Lower lobe of right lung (tissue), 2 donors: ENCODE data around the gene CS. TPM values are rescaled to one million over a fixed set of nuclear protein-coding genes. Genes with fewer than 3 reads are reported as not detected.

ENCODE experiments used
- ATAC-seq, 2 donors: fragments of 200-7000 bp; cut with Tn5 transposase; one replicate each; pipeline ENCODE4 v1.9.1; 2020 to 2022; ENCODE audit warnings: mild to moderate bottlenecking in 2 of 2, moderate library complexity in 2 of 2
- DNase-seq: peaks from one replicate; pipeline ENCODE4 v3.0.0-alpha.2; 2020
- H3K27ac ChIP-seq: fragments of 200-600 bp; one replicate; pipeline ENCODE4 v1.8.0; 2022
- H3K27me3 ChIP-seq: fragments of 200-600 bp; one replicate; pipeline ENCODE4 v1.8.0; 2022; ENCODE audit warnings: low read depth
- H3K36me3 ChIP-seq: fragments of 200-600 bp; one replicate; pipeline ENCODE4 v1.8.0; 2022; ENCODE audit warnings: mild to moderate bottlenecking
- H3K4me1 ChIP-seq: fragments of 200-600 bp; one replicate; pipeline ENCODE4 v1.8.0; 2022
- H3K4me3 ChIP-seq: fragments of 200-600 bp; one replicate; pipeline ENCODE4 v1.8.0; 2022; ENCODE audit warnings: mild to moderate bottlenecking
- H3K9me3 ChIP-seq: fragments of 200-600 bp; one replicate; pipeline ENCODE4 v1.8.0; 2022
- CTCF ChIP-seq: fragments of 200-600 bp; IDR thresholded peaks from one replicate; pipeline ENCODE4 v1.8.0; 2022; ENCODE audit warnings: antibody characterized with exemption, mild to moderate bottlenecking
- intact Hi-C: fragments of 100-400 bp; cut with DNase I; formaldehyde crosslinking; loops from one replicate; pipeline ENCODE4 v1.11.0; 2022
- total RNA-seq: library from RNA; stranded (reverse); fragmentation: NEBNext Ultra II Directional; extraction: Animal tissue kit (Norgen Biotek cat#: 25700); gene quantifications from one replicate; pipeline ENCODE4 v1.2.1, GENCODE V29; 2021
- donor health status: DM: no; HTN: yes; CAD: no; lungs with severe emphysema.

CS gene
- total RNA-seq, 1 donor from 2014 or later, result 175 TPM

GRCh38 chr12:56237552-56237951 lies 62.6 kb downstream of the CS start:
- H3K27me3 ChIP-seq, result no peaks in the 10 kb centered on the region
- no peaks in the 10 kb centered on the region for H3K9me3 ChIP-seq
- no peaks in the 10 kb centered on the region for H3K4me1 ChIP-seq
- peaks cover 41% of the 10 kb centered on the region for H3K36me3 ChIP-seq
- intact Hi-C loops, result no loop called here
- no peak overlapping the region for H3K4me3 ChIP-seq
- ATAC-seq, result no peak
- TF ChIP-seq CTCF, result no peak
- DNase-seq, result no peak
- H3K27ac ChIP-seq, result no peak overlapping the region

- intact Hi-C loops, result no loop called here
These were observed 63.1 kb downstream of the CS start for GRCh38 chr12:56236985-56237384.

GRCh38 chr12:56236091-56236490 lies 64.0 kb downstream of the CS start:
- Histone ChIP-seq H3K9me3 (no peaks in the 10 kb centered on the region), H3K4me1 (no peaks in the 10 kb centered on the region), H3K27ac (no peak overlapping the region), H3K4me3 (no peak overlapping the region), H3K36me3 (peaks cover 26% of the 10 kb centered on the region), H3K27me3 (no peaks in the 10 kb centered on the region)
- intact Hi-C loops, result no loop called here
- DNase-seq, result no peak
- ATAC-seq, result no peak
- no peak for TF ChIP-seq CTCF

More at GRCh38 chr12:56236985-56237384, 63.1 kb downstream of the CS start:
- TF ChIP-seq CTCF, result no peak
- Histone ChIP-seq H3K4me1 (no peaks in the 10 kb centered on the region), H3K27me3 (no peaks in the 10 kb centered on the region), H3K9me3 (no peaks in the 10 kb centered on the region), H3K4me3 (no peak overlapping the region), H3K27ac (no peak overlapping the region), H3K36me3 (peaks cover 35% of the 10 kb centered on the region)
- ATAC-seq (no peak), DNase-seq (no peak)

GRCh38 chr12:56234746-56235436 lies 65.2 kb downstream of the CS start:
- H3K4me1 ChIP-seq, result no peaks in the 10 kb centered on the region
- intact Hi-C loops, result no loop called here
- no peak for ATAC-seq

GRCh38 chr12:56231184-56231582 lies 68.9 kb downstream of the CS start:
- no peak overlapping the region for H3K4me3 ChIP-seq

More at GRCh38 chr12:56234746-56235436, 65.2 kb downstream of the CS start:
- peaks cover 14% of the 10 kb centered on the region for H3K36me3 ChIP-seq
- H3K9me3 ChIP-seq, result no peaks in the 10 kb centered on the region
- no peak overlapping the region for H3K27ac ChIP-seq
- no peak for DNase-seq
- no peak for TF ChIP-seq CTCF
- H3K27me3 ChIP-seq, result no peaks in the 10 kb centered on the region
- no peak overlapping the region for H3K4me3 ChIP-seq

More at GRCh38 chr12:56231184-56231582, 68.9 kb downstream of the CS start:
- no peak for ATAC-seq
- DNase-seq, result no peak
- intact Hi-C loops, result no loop called here
- Histone ChIP-seq H3K27ac (no peak overlapping the region), H3K36me3 (peaks cover 14% of the 10 kb centered on the region), H3K27me3 (no peaks in the 10 kb centered on the region), H3K9me3 (no peaks in the 10 kb centered on the region), H3K4me1 (no peaks in the 10 kb centered on the region)
- TF ChIP-seq CTCF, result no peak
